Skeletal muscle cell (primary cell): ENCODE data around the gene GPN2.
"Not testable (repeated sequence)": the region's sequence is repeated elsewhere in the genome, so short reads cannot be mapped to it uniquely, and the experiment has no call there.

Experiments
- DNase-seq: peaks from one replicate; pipeline ENCODE4 v3.0.0-alpha.2; 2010; ENCODE audit warnings: low read depth
- H3K4me3 ChIP-seq: 2 replicates; pipeline ENCODE4 v1.5.1; 2011; ENCODE audit warnings: low read depth, mild to moderate bottlenecking, control low read depth, low read length, moderate library complexity

The GPN2 gene

DNA sequence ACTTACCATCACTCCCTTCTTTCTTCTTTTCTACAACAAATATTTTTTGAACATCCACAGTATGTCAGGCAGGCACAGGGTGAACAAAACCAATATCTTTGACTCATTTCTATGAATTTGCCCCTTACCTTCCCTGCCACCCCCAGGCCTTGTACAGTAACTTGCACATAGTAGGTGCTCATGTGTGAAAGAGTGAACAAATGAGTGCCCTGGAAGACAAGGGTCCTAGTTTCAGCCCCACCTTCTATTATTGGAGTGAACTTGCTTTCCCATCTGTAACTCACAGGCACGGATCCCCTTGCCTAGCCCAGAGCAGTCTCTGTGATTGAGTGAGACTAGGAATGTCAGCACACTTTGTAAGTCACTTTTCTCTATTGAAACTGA lies 50.8 kb downstream of the GPN2 start:
- no peak overlapping the region for H3K4me3 ChIP-seq
- DNase-seq = no peak

DNA sequence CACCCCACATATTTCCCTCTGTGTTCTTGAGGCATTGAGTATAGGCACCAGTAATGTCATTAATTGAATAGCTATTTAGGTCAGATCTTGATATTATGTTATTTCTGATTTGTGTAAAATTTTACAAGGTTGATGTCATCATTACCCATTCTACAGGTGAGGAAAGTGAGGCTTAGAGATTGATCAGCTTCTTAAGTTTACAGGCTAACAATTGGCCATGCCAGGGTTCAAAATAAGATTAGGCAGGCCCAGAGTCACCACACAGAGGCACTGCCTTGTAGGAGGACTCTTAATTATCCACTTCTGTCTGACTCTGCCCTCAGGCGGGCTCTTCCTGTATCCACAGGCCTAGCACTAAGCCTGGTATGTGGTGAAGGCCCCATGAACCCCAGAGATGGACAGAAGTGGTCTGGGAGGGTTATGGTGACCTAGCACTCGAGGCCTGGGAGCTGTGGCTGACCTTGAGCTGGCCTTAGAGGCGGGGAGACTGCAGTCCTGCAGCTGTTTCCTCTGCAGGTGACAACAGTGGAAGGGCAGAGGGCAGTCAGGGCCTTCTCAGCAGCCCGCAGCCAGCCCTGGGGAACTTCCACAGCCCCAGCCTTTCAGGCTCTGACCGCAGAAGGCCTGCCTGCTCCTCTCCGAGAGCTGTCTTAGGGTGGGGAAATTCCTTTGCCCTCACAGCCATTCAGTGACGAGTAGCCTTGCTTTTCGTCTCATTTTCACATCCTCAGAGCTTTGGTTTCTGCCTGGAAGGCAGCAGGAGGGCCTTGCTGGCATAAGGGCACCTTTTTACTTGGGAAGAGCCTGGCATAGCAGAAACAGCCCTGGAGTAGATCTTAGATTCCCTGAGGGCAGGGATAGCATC lies 51.4 kb downstream of the GPN2 start:
- DNase-seq = no peak
- no peak overlapping the region for H3K4me3 ChIP-seq

DNA sequence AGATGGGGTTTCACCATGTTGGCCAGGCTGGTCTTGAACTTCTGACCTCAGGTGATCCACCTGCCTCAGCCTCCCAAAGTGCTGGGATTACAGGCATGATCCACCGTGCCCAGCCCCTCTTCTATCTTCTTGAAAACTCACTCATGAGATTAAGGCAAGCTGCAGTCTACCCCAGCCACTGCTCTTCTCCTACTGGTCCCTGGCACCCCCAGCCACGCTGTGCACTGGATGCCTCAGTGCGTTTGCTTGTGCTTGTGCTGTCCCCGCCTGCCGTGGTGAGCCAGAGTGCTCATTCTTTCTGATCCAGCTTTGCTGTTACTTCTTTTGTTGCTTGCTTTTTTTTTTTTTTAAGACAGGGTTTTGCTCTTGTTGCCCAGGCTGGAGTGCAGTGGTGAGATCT lies 52.4 kb downstream of the GPN2 start:
- not testable (repeated sequence) for DNase-seq, H3K4me3 ChIP-seq

GRCh38 chr1:26833432-26834405 lies 56.4 kb downstream of the GPN2 start:
- DNase-seq = no peak
- H3K4me3 ChIP-seq = no peak overlapping the region

DNA sequence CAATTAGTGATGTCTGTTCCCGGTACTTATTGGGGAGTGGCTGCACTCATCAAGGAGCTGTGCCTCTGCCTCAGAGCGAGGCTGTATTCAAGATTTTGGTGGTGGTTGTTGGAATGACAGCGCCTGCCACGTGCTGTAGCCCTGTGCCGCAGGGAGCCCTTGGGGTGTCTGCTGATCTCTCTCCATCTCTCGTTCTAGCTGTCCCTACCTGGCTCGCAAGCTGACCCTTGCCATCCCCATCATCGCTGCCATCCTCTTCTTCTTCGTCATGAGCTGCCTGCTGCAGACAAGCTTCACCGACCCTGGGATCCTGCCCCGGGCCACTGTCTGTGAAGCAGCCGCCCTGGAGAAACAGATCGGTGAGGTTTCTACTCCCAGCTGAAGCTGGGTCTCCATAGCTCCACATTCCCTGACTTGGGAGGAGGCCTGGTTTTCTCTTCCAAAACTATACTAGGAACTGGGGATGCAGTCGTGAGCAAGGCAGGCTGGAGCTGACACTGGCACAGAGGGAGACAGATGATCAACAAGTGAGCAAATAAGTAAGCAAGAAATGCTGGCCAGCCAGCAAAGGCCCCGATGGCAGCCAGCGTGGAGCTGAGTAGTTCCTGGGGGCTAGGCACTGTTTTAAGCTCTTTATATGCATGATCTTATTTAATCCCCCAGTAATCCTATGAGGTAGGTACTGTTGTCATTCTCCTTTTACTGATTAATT lies 57.7 kb downstream of the GPN2 start:
- DNase-seq = no peak
- no peak overlapping the region for H3K4me3 ChIP-seq

GRCh38 chr1:26831546-26832248 lies 58.4 kb downstream of the GPN2 start:
- DNase-seq = no peak
- H3K4me3 ChIP-seq = no peak overlapping the region

DNA sequence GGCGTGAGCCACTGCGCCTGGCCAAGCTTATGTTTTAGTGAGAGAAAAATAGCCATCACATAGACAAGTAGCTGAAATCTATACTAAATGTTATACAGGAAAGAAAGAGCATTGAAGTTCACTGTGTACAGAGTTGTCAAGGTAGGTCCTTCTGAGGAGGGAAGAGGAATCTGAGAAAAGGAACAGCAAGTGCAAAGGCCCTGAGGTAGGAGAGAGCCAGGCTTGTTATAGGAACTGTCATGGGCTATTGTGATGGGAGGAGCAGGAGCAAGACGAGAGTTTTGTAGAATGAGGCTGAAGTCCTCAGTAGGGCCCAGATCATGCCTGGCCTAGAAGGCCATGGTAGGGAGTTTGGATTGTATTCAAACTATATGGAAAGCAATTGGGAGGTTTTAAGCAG lies 59.0 kb downstream of the GPN2 start:
- DNase-seq = no peak
- H3K4me3 ChIP-seq = no peak overlapping the region

GRCh38 chr1:26829184-26829911 lies 60.7 kb downstream of the GPN2 start:
- DNase-seq = no peak
- H3K4me3 ChIP-seq = no peak overlapping the region

DNA sequence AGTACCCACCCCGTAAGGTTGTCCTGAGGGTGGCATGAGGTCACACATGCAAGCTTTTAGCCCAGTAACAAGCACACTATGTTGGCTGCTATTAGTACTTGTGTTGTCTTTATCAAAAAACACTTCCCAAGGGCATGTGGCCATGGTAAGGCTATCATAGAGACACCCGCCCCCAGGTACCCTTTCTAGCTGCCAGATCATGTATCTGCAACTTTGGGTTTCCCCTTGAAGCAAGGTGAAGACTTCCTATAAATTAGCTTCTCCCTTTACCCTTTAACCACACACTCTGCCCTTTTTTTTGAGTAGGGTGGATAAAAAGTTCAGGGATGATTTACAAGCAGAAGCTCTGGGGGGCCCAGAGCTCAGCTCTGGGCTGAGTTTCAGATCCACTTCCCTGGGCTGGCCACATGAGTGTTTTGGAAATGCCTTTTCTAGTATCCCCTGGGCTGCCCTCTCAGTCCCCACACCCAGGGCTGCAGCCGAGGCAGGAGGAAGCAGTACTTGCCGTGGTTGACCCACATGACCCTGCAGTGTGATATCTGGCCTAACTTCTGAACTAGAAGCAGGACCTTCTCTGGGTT lies 61.6 kb downstream of the GPN2 start:
- DNase-seq = no peak
- no peak overlapping the region for H3K4me3 ChIP-seq

DNA sequence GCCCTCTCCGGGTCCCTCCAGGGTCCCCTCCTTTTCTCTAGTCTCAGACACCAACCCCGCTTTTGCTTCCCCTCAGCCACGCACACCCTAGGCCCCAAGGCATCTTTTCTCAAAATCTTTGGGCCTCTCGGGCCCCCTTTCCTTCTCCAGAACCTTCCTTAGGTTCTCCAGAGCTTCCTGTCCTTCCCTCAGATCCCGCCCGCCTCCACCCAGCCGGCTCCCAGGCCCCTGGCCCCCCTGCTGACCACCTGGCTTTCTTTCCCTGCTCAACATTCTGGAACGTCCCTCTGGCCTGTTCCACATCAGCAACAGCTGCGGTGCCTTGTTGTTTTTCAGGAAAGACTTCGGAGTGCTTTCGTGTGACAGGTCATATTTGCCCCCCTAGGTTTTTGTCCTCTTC lies 62.4 kb downstream of the GPN2 start:
- H3K4me3 ChIP-seq = peak overlapping the region; percentile 63
- DNase-seq = no peak

DNA sequence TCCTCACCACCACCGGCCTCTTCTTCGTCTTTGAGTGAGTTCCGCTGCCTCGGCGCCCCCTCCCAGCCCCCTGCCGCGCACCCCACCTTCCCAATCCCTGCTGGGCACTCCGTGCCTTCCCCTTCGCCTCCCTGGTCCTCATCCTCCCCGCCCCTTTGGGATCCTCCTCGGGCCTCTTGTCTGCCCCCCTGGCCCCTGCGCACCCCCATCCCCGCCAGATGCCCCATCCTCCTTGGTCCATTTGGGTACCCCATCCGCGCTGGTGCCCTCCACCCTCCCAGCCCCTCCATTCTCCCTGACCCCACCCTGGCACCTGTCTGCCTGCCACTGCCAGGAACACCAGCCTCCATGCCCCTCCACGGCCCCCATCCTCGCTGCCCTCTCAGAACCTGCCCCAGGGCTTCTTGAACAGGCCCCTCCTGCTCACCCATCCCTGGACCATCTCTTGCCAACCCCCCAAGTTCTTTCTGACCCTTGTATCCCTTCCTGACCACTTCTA lies 62.9 kb downstream of the GPN2 start:
- DNase-seq = no peak
- peak overlapping the region; percentile 63 for H3K4me3 ChIP-seq

DNA sequence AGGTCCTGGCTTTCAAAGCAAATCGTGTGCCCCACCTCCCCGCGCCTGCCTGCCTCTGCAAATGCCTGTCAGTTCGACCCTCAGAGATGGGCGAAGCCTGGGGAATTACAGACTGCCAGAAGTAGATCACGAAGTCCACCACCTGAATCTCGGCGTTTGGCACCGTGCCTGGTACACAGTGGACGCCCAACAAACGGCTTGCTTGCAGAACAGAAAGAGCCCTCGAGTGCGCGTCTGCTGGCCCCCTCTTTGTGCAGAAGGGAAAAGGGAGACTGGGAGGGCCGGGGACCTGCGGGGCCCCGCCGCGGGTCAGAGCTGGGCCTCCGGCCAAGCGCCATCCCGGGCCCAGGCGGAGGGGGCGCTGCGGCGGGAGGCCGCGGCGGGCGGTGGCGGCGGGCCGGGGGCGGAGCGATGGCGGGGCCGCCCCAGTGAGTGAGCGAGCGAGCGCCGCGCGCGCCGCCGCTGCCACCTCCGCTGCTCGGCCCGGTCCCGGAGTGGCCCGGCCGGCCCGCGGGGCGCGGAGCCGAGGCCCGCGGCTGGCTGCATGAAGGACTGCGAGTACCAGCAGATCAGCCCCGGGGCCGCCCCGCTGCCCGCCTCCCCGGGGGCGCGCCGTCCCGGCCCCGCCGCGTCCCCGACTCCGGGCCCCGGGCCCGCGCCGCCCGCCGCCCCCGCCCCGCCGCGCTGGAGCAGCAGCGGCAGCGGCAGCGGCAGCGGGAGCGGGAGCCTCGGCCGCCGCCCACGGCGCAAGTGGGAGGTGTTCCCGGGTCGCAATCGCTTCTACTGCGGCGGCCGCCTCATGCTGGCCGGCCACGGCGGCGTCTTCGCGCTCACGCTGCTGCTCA lies 63.6 kb downstream of the GPN2 start, which contains the start of gene ZDHHC18:
Gene ZDHHC18, plus strand, starts transcription at position 428 of the 845 bp plus-strand sequence. Its CDS starts 117 bp downstream, at position 545.
- DNase-seq = no peak

More for the DNA sequence above, 63.6 kb downstream of the GPN2 start, which contains the start of gene ZDHHC18:
- H3K4me3 ChIP-seq = peak within 1 kb of the TSS; percentile 63
